K562 treated with DMSO at 1 percent for 4 hours (cell line): ENCODE measurements around the gene MAU2. TPM values are rescaled to one million over a fixed set of nuclear protein-coding genes. Genes with fewer than 3 reads are reported as not detected.

Experiments used
- total RNA-seq: library from RNA; unstranded; fragments of 300-600 nt; gene quantifications from 2 replicates; pipeline ENCODE4 v1.2.3, GENCODE V29; 2022; ENCODE audit not compliant: insufficient read depth

MAU2 gene, protein sequence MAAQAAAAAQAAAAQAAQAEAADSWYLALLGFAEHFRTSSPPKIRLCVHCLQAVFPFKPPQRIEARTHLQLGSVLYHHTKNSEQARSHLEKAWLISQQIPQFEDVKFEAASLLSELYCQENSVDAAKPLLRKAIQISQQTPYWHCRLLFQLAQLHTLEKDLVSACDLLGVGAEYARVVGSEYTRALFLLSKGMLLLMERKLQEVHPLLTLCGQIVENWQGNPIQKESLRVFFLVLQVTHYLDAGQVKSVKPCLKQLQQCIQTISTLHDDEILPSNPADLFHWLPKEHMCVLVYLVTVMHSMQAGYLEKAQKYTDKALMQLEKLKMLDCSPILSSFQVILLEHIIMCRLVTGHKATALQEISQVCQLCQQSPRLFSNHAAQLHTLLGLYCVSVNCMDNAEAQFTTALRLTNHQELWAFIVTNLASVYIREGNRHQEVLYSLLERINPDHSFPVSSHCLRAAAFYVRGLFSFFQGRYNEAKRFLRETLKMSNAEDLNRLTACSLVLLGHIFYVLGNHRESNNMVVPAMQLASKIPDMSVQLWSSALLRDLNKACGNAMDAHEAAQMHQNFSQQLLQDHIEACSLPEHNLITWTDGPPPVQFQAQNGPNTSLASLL
- 30.0 and 33.5 TPM in 2 replicates for total RNA-seq

DNA sequence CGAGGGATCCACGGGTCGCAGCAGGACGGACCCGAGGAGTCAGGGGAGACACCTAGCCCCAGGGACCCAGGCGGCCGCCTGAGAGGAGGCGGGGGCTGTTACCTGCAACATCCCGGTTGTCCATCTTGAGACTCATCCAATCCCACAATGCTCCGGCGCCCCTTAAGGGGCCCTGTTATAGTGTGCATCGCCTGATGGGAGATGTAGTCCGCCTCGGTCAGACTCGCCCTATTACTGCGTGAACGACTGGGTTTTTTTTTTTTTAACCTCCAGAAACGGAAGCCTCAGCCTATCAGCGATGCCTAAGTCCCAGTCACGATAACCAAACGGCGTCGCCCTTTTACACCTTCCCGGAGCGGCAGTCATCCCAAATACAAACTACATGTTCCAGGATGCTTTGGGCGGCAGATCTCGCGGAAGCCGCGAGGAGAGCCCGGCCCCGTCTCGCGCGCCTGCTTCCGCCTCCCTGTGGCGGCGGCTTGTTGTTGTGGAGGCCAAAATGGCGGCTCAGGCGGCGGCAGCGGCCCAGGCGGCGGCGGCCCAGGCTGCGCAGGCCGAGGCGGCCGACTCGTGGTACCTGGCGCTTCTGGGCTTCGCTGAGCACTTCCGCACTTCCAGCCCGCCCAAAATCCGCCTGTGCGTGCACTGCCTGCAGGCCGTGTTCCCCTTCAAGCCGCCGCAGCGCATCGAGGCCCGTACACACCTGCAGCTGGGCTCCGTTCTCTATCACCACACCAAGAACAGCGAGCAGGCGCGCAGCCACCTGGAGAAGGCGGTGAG, at the start of gene MAU2, which contains the start of gene SUGP1:
MAU2 (plus strand) TSS at position 469 of the 780 bp plus-strand sequence; CDS start at position 500, 31 bp downstream.
SUGP1 (minus strand) TSS at position 149 of the 780 bp plus-strand sequence; CDS start at position 136, 13 bp downstream.

DNA sequence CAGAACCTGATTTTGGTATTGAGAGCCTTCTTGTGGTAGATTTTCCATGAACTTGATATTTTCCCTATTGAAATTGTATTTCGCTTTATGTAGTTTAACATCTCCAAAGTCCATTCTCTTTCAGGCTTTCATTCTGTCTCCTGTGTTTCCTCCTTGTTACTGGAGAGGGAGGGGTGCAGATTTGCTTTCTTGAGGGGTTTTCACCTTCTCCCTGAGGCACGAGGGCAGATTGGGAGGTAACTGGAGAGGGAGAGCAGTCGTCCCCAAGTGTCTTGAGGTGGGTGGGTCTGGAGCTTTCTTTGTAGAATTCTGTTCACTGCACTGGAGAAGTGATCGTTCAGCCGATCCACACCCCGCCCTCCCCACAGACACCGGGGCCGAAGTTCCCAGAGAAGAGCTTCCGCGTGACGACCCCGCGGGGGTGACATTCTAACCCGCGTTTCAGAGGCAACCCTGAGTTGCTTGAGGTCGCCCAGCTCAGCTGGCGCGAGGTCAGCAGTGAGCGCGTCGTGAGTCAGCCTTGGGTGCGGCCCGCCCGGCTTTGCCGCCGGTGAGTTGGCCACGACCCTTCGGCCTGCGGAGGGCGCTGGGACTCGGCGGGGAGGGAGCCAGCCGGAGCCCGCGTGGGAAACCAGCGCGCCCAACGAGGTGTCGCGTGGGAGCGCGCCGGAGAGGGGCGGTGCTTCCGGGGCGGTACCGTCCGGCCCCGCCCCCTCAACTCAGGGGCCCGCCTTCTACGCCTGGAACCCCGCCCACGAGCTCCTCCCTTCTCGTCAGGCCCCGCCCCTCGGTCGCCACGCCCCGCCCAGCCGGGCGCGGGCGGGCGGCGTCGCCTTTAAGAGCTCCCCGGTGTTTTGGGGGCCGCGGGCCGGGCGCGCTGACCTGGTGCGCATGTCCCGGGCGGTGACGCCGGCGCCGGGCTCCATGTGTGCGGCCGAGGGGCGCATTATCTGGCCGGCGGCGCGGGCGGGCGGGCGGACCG, 84.5 kb downstream of the MAU2 start, which contains the start of gene GATAD2A:
GATAD2A (plus strand) TSS at position 797 of the 982 bp plus-strand sequence. CDS start 59,671 bp downstream, outside the sequence.

Other genes starting within 250 kb of the MAU2 start
- gene TMEM161A, start 182.4 kb upstream of the MAU2 start, total RNA-seq, result 38.7 and 41.5 TPM in 2 replicates
- 10.8 and 12.1 TPM in 2 replicates for gene MEF2B, start 150.6 kb upstream of the MAU2 start, total RNA-seq
- 9.9 and 14.2 TPM in 2 replicates for gene BORCS8, start 128.7 kb upstream of the MAU2 start, total RNA-seq
- 148 and 160 TPM in 2 replicates for gene RFXANK, start 128.6 kb upstream of the MAU2 start, total RNA-seq
- 12.3 and 18.1 TPM in 2 replicates for gene NR2C2AP, start 117.4 kb upstream of the MAU2 start, total RNA-seq
- not detected in 2 replicates for gene NCAN, start 108.9 kb upstream of the MAU2 start, total RNA-seq
- not detected in 2 replicates for gene TM6SF2, start 47.5 kb upstream of the MAU2 start, total RNA-seq
- gene SUGP1, start 320 bp upstream of the MAU2 start, total RNA-seq, result 36.1 and 51.6 TPM in 2 replicates
- gene GATAD2A, start 84.8 kb downstream of the MAU2 start, total RNA-seq, result 53.4 and 59.7 TPM in 2 replicates
- 3.0 and 6.0 TPM in 2 replicates for gene TSSK6, start 194.7 kb downstream of the MAU2 start, total RNA-seq
- gene NDUFA13, start 195.4 kb downstream of the MAU2 start, total RNA-seq, result 313 and 415 TPM in 2 replicates
- gene YJEFN3, start 208.1 kb downstream of the MAU2 start, total RNA-seq, result 1.7 and 6.6 TPM in 2 replicates
- 1.2 and 2.0 TPM in 2 replicates for gene CILP2, start 217.4 kb downstream of the MAU2 start, total RNA-seq